Measurements from ENCODE around the gene LECT2. TPM values are rescaled to one million over a fixed set of nuclear protein-coding genes. Genes with fewer than 3 reads are reported as not detected.

The LECT2 gene
- total RNA-seq, 3 donors from 2014 or later, result not detected

GRCh38 chr5:135941711-135942110 is 13.1 kb downstream of the LECT2 start:
- no peak for ATAC-seq
- H3K4me3 ChIP-seq, result no peak overlapping the region
- no peaks in the 10 kb centered on the region for H3K36me3 ChIP-seq (ENCODE audit: low read depth)
- no peak for DNase-seq
- intact Hi-C loops (cut with DNase I, micrococcal nuclease), result loop anchor here in 1 of 2 donors (10.0 kb wide), 2 partner anchors 123 to 233 kb away; no protein-coding TSS in a partner anchor
- TF ChIP-seq CTCF (IDR thresholded peaks at IDR 0.05), result no peak
- no peaks in the 10 kb centered on the region for H3K4me1 ChIP-seq (ENCODE audit: low read depth)
- no peaks in the 10 kb centered on the region for H3K9me3 ChIP-seq

- Histone ChIP-seq H3K36me3 (ENCODE audit: low read depth) (no peaks in the 10 kb centered on the region), H3K4me1 (ENCODE audit: low read depth) (no peaks in the 10 kb centered on the region), H3K9me3 (no peaks in the 10 kb centered on the region), H3K4me3 (no peak overlapping the region)
- no peak for ATAC-seq
- DNase-seq, result no peak
- intact Hi-C loops (cut with DNase I, micrococcal nuclease), result no loop called here
- TF ChIP-seq CTCF (IDR thresholded peaks at IDR 0.05), result no peak
Measured at GRCh38 chr5:135937245-135937911, 17.4 kb downstream of the LECT2 start.

GRCh38 chr5:135934939-135935338 is 19.8 kb downstream of the LECT2 start:
- ATAC-seq (no peak), DNase-seq (no peak)
- no peaks in the 10 kb centered on the region for H3K36me3 ChIP-seq (ENCODE audit: low read depth)
- H3K4me3 ChIP-seq, result no peak overlapping the region
- H3K9me3 ChIP-seq, result no peaks in the 10 kb centered on the region
- no peak for TF ChIP-seq CTCF (IDR thresholded peaks at IDR 0.05)
- intact Hi-C loops (cut with DNase I, micrococcal nuclease), result no loop called here
- H3K4me1 ChIP-seq (ENCODE audit: low read depth), result peaks cover 3% of the 10 kb centered on the region

- DNase-seq (no peak), ATAC-seq (no peak)
- Histone ChIP-seq H3K9me3 (no peaks in the 10 kb centered on the region), H3K36me3 (ENCODE audit: low read depth) (no peaks in the 10 kb centered on the region), H3K4me3 (no peak overlapping the region), H3K4me1 (ENCODE audit: low read depth) (peaks cover 4% of the 10 kb centered on the region)
- no peak for TF ChIP-seq CTCF (IDR thresholded peaks at IDR 0.05)
- intact Hi-C loops (cut with DNase I, micrococcal nuclease), result no loop called here
Measured at GRCh38 chr5:135930949-135931295, 23.9 kb downstream of the LECT2 start.

- intact Hi-C loops (cut with DNase I, micrococcal nuclease), result no loop called here
- DNase-seq, result no peak
- H3K4me1 ChIP-seq (ENCODE audit: low read depth), result peaks cover 4% of the 10 kb centered on the region
- H3K9me3 ChIP-seq, result no peaks in the 10 kb centered on the region
- H3K36me3 ChIP-seq (ENCODE audit: low read depth), result no peaks in the 10 kb centered on the region
- no peak for ATAC-seq
- no peak for TF ChIP-seq CTCF (IDR thresholded peaks at IDR 0.05)
- no peak overlapping the region for H3K4me3 ChIP-seq
Measured at GRCh38 chr5:135930029-135930948, 24.5 kb downstream of the LECT2 start.
